Adrenal gland (tissue), 12 donors: Measurements from ENCODE around the gene NACC2. TPM values are rescaled to one million over a fixed set of nuclear protein-coding genes. Genes with fewer than 3 reads are reported as not detected.
"Not testable (repeated sequence)": the region's sequence is repeated elsewhere in the genome, so short reads cannot be mapped to it uniquely, and the experiment has no call there.

Source experiments
- DNase-seq, 7 donors: peaks; one replicate each; pipeline ENCODE4 v3.0.0-alpha.2; 2019 to 2020
- H3K27ac ChIP-seq, 5 donors: fragments of 200-600 bp; sonication (generic) in 4 of 5; 1 replicate in 3 of 5; 2 replicates in 2 of 5; pipeline versions ENCODE4 v1.5.1 to v1.8.0; 2016 to 2020; ENCODE audit warnings: mild to moderate bottlenecking in 1 of 5
- H3K27me3 ChIP-seq: fragments of 200-600 bp; 2 replicates; pipeline ENCODE4 v1.8.0; 2021
- H3K36me3 ChIP-seq, 2 donors: fragments of 200-600 bp; replicated peaks in 1 of 2; 1 replicate in 1 of 2; 2 replicates in 1 of 2; pipeline versions ENCODE4 v1.5.1 to v1.8.0; 2018 to 2022
- H3K4me1 ChIP-seq, 2 donors: fragments of 200-600 bp; replicated peaks in 1 of 2; 1 replicate in 1 of 2; 2 replicates in 1 of 2; pipeline versions ENCODE4 v1.5.1 to v1.8.0; 2018 to 2021
- H3K4me3 ChIP-seq, 4 donors: fragments of 200-600 bp; sonication (generic) in 3 of 4; one replicate each; pipeline ENCODE4 v1.5.1; 2016 to 2018
- H3K9me3 ChIP-seq, 3 donors: fragments of 200-600 bp; sonication (generic) in 1 of 3; replicated peaks in 1 of 3; 1 replicate in 2 of 3; 2 replicates in 1 of 3; pipeline versions ENCODE4 v1.5.1 to v1.8.0; 2016 to 2021
- CTCF ChIP-seq, 6 experiments: fragments of 450-650 bp in 4 of 6; fragments of 200-600 bp in 2 of 6; sonication (generic) in 1 of 6; IDR thresholded peaks; 1 replicate in 5 of 6; 2 replicates in 1 of 6; pipeline versions ENCODE4 v1.5.1 to v1.8.0; 2016 to 2021; ENCODE audit warnings: antibody characterized with exemption in 6 of 6, mild to moderate bottlenecking in 2 of 6, moderate library complexity in 1 of 6
- POLR2A ChIP-seq, 2 donors: fragments of 450-650 bp; IDR thresholded peaks; one replicate each; pipeline ENCODE4 v1.6.1; 2017; ENCODE audit warnings: antibody characterized with exemption in 2 of 2, mild to moderate bottlenecking in 2 of 2, moderate library complexity in 1 of 2
- WGBS, 4 donors: extraction: QIAGEN DNeasy Blood & Tissue Kit in 2 of 4; methylation state at CpG; one replicate each; pipeline versions ENCODE4 v1.1.5 to v1.1.7; 2013 to 2017; 5-methylcytosine and 5-hydroxymethylcytosine counted together
- intact Hi-C, 2 donors: fragments of 100-400 bp; cut with DNase I; formaldehyde crosslinking; loops; one replicate each; pipeline versions ENCODE4 v1.14.1 to v1.15.0; 2022 to 2023
- polyA plus RNA-seq, 3 donors: library from polyadenylated mRNA; stranded (reverse); fragments of 200-250 nt in 2 of 3; fragments of 350-450 nt in 1 of 3; fragmentation: Illumina TruSeq in 1 of 3; extraction: RNeasy Lipid Tissue Mini Kit (QIAGEN cat#74804) in 1 of 3; gene quantifications; one replicate each; pipeline ENCODE4 v1.2.3, GENCODE V29; 2013 to 2014
- total RNA-seq, 9 donors: library from RNA; depleted of rRNA in 4 of 9; stranded (reverse); fragments of >200 nt in 4 of 9; fragments of 120-200 nt in 1 of 9; fragmentation: NEBNext Ultra II Directional in 1 of 9; extraction: Animal tissue kit (Norgen Biotek cat#: 25700) in 1 of 9; gene quantifications; one replicate each; pipeline versions ENCODE4 v1.1.0 to v1.2.4, GENCODE V29; 2013 to 2023
- donor health status: healthy with polysubstance abuse.
- donor health status: Bipolar disorder and iron deficiency.
- donor health status: DM: yes; HTN: yes; CAD: no.
- donor health status: DM: no; HTN: no; CAD: no.
- donor health status: DM: no; HTN: no; CAD: no.
- donor health status: DM: yes; HTN: yes; CAD: no.

Gene NACC2
- total and polyA plus RNA-seq, 12 donors: 3.3 to 61.0 (median 35.3) TPM

GRCh38 chr9:136043441-136043991 is 51.6 kb downstream of the NACC2 start:
- DNase-seq: peak in 1 of 7 donors; percentile 35
- intact Hi-C loops: loop anchor here in 1 of 2 donors (5.0 kb wide), 1 partner anchor 34 kb away; no protein-coding TSS in a partner anchor
- no peaks in the 10 kb centered on the region for H3K27me3 ChIP-seq
- H3K4me3 ChIP-seq: no peak overlapping the region
- no peaks in the 10 kb centered on the region for H3K4me1 ChIP-seq
- TF ChIP-seq CTCF (IDR thresholded peaks at IDR 0.05) (no peak), POLR2A (IDR thresholded peaks at IDR 0.05) (no peak)
- H3K27ac ChIP-seq: no peak overlapping the region
- no peaks in the 10 kb centered on the region for H3K9me3 ChIP-seq
- peaks cover 0 to 8% of the 10 kb centered on the region in 2 donors for H3K36me3 ChIP-seq
- 87 to 89% (median 88%) methylated on average over 18 of the region's 18 CpGs for WGBS, 4 donors

GRCh38 chr9:136042541-136042940 is 52.5 kb downstream of the NACC2 start:
- Histone ChIP-seq H3K4me1 (no peaks in the 10 kb centered on the region), H3K36me3 (peaks cover 0 to 6% of the 10 kb centered on the region in 2 donors), H3K27me3 (no peaks in the 10 kb centered on the region), H3K27ac (no peak overlapping the region), H3K4me3 (no peak overlapping the region), H3K9me3 (no peaks in the 10 kb centered on the region)
- no peak for TF ChIP-seq POLR2A (IDR thresholded peaks at IDR 0.05)
- 63 to 72% (median 65%) methylated on average over 1 of the region's 1 CpG for WGBS, 4 donors
- DNase-seq: no peak
- intact Hi-C loops: loop anchor here in 1 of 2 donors (5.0 kb wide), 1 partner anchor 35 kb away; no protein-coding TSS in a partner anchor

- H3K4me3 ChIP-seq, DNase-seq, H3K4me1 ChIP-seq, H3K27ac ChIP-seq, H3K27me3 ChIP-seq, H3K36me3 ChIP-seq: not testable (repeated sequence)
- intact Hi-C loops: loop anchor here in 1 of 2 donors (5.0 kb wide), 1 partner anchor 36 kb away; no protein-coding TSS in a partner anchor
- H3K9me3 ChIP-seq: peaks cover 0 to 11% (median 0%) of the 10 kb centered on the region in 3 donors
- 91 to 100% (median 95%) methylated on average over 2 of the region's 2 CpGs for whole genome bisulfite sequencing, 4 donors
These were observed 54.2 kb downstream of the NACC2 start for GRCh38 chr9:136040848-136041247.

- no peak for DNase-seq
- no peak overlapping the region for H3K27ac ChIP-seq
- no peak overlapping the region for H3K4me3 ChIP-seq
- H3K27me3 ChIP-seq: no peaks in the 10 kb centered on the region
- H3K9me3 ChIP-seq: peaks cover 0 to 11% (median 0%) of the 10 kb centered on the region in 3 donors
- WGBS, 4 donors: 95 to 100% (median 98%) methylated on average over 2 of the region's 2 CpGs
- TF ChIP-seq POLR2A (IDR thresholded peaks at IDR 0.05) (no peak), CTCF (IDR thresholded peaks at IDR 0.05) (no peak)
- H3K4me1 ChIP-seq: no peaks in the 10 kb centered on the region
- no peaks in the 10 kb centered on the region for H3K36me3 ChIP-seq
- intact Hi-C loops: no loop called here
These were observed 55.6 kb downstream of the NACC2 start for GRCh38 chr9:136039488-136039887.

GRCh38 chr9:136036848-136037247 is 58.2 kb downstream of the NACC2 start:
- H3K27me3 ChIP-seq: no peaks in the 10 kb centered on the region
- intact Hi-C loops: no loop called here
- H3K9me3 ChIP-seq: peaks cover 0 to 11% (median 0%) of the 10 kb centered on the region in 3 donors
- H3K27ac ChIP-seq: no peak overlapping the region
- H3K4me3 ChIP-seq: no peak overlapping the region
- WGBS, 4 donors: 91 to 97% (median 95%) methylated on average over 2 of the region's 2 CpGs
- no peak for DNase-seq
- H3K4me1 ChIP-seq: peaks cover 0 to 5% of the 10 kb centered on the region in 2 donors
- no peaks in the 10 kb centered on the region for H3K36me3 ChIP-seq
- TF ChIP-seq CTCF (IDR thresholded peaks at IDR 0.05) (no peak), POLR2A (IDR thresholded peaks at IDR 0.05) (no peak)
